Body of pancreas (tissue), 4 donors: ENCODE results near the gene PDHX.

Experiments used
- CTCF ChIP-seq, 7 experiments: fragments of 450-650 bp in 4 of 7; fragments of 200-600 bp in 3 of 7; sonication (generic) in 3 of 7; IDR thresholded peaks; one replicate each; pipeline ENCODE4 v1.5.1; 2016 to 2019; ENCODE audit warnings: antibody characterized with exemption in 7 of 7
- POLR2A ChIP-seq, 3 donors: fragments of 450-650 bp; IDR thresholded peaks; one replicate each; pipeline ENCODE4 v1.6.1; 2016; ENCODE audit warnings: antibody characterized with exemption in 3 of 3, mild to moderate bottlenecking in 2 of 3

DNA sequence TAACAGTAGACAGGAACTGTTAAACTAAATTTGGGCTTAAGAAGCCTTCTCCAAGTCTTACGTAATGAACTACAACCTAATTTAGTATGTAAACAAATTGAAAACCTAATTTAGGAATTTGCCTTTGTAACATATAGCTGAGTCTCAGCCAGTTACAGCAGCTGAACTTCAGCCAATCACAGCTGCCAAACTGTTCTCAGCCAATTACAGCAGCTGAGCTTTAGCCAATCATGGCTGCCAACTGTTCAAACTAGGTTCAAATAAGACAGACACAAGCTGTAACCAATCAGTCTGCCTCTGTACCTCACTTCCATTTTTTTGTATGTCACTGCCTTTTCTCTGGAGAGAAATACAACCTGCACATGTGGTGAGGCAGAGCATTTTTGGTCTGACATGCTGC, 127.5 kb downstream of the PDHX start:
- TF ChIP-seq CTCF (IDR thresholded peaks at IDR 0.05) (no peak), POLR2A (IDR thresholded peaks at IDR 0.05) (no peak)
